ES-I3 (cell line): ENCODE data around the gene GSTM2.
"Not testable (repeated sequence)": the region's sequence is repeated elsewhere in the genome, so short reads cannot be mapped to it uniquely, and the experiment has no call there.

ENCODE experiments used
- H3K36me3 ChIP-seq: 2 replicates; pipeline ENCODE4 v1.6.1; 2013; ENCODE audit warnings: mild to moderate bottlenecking, low read length, control low read depth, moderate library complexity; ENCODE audit not compliant: insufficient read depth
- H3K4me1 ChIP-seq: 2 replicates; pipeline ENCODE4 v1.6.1; 2013; ENCODE audit warnings: mild to moderate bottlenecking, control low read depth, low read length; ENCODE audit not compliant: insufficient read depth
- H3K9ac ChIP-seq: 2 replicates; pipeline ENCODE4 v1.6.1; 2013; ENCODE audit warnings: low read depth, mild to moderate bottlenecking, low read length, moderate library complexity
- H3K9me3 ChIP-seq: 2 replicates; pipeline ENCODE4 v1.6.1; 2013; ENCODE audit warnings: mild to moderate bottlenecking, low read length, moderate library complexity; ENCODE audit not compliant: control insufficient read depth, insufficient read depth

The GSTM2 gene

DNA sequence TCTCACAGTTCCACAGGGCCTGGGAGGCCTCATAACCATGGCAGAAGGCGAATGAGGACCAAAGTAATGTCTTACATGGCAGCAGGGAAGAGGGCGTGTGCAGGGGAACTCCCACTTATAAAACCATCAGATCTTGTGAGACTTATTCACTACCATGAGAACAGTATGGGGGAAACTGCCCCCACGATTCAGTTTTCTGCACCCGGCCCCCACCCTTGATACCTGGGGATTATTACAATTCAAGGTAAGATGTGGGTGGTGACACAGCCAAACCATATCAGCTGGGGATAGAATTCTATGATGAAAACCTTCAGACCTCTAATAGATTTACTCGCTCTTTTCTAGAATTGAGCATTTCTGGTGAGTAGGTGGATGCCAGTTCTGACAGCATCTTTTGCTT lies 26.5 kb downstream of the GSTM2 start:
- not testable (repeated sequence) for H3K9me3 ChIP-seq, H3K4me1 ChIP-seq, H3K36me3 ChIP-seq, H3K9ac ChIP-seq

GRCh38 chr1:109695138-109695537 lies 27.3 kb downstream of the GSTM2 start:
- not testable (repeated sequence) for H3K4me1 ChIP-seq, H3K9ac ChIP-seq, H3K9me3 ChIP-seq

GRCh38 chr1:109697066-109697465 lies 29.2 kb downstream of the GSTM2 start:
- Histone ChIP-seq H3K9ac (no peak overlapping the region), H3K36me3 (no peaks in the 10 kb centered on the region)

More at GRCh38 chr1:109695138-109695537, 27.3 kb downstream of the GSTM2 start:
- not testable (repeated sequence) for H3K36me3 ChIP-seq

DNA sequence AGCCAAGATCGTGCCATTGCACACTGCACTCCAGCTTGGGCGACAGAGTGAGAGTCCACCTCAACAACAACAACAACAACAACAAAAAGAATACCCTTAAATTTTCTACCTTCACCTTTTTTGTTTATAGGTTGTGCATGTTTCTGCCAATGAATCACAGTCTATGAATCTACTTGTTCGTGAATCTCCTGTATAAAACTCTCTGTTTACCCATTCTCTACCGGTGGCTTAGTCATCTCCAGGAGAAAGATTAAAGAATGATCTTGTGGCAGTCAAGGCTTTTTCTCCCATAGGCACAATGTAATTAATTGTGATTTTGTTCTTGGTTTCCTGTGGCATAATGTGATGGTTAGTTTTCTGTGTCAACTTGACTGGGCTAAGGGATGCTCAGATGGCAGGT lies 30.0 kb downstream of the GSTM2 start:
- not testable (repeated sequence) for H3K4me1 ChIP-seq, H3K9ac ChIP-seq, H3K9me3 ChIP-seq, H3K36me3 ChIP-seq

More at GRCh38 chr1:109697066-109697465, 29.2 kb downstream of the GSTM2 start:
- Histone ChIP-seq H3K9me3 (no peaks in the 10 kb centered on the region), H3K4me1 (no peaks in the 10 kb centered on the region)

- H3K9me3 ChIP-seq, H3K9ac ChIP-seq, H3K4me1 ChIP-seq, H3K36me3 ChIP-seq: not testable (repeated sequence)
Observed at GRCh38 chr1:109702940-109703339, 35.1 kb downstream of the GSTM2 start.

DNA sequence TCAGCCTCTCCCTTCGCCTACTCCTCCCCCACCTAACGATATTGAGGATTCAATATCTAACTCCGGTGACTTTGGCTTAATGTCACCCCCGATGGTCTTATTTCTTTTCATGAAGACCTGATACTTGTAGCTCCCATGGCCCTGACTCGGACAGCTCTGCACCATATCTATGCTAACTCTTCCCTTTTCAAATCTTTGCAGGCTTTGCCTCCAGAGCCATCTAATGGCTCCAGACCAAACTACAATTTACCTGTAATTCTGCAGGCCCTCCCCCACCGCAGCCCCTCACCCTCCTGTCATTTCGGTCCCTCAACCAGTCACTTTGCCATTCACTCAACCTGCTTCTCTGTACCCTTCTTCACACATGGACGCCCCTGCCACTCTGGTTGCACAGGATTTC lies 36.3 kb downstream of the GSTM2 start:
- Histone ChIP-seq H3K9me3 (peaks cover 2% of the 10 kb centered on the region; the same call in 1 of the 2 replicates), H3K9ac (no peak overlapping the region), H3K36me3 (no peaks in the 10 kb centered on the region), H3K4me1 (no peaks in the 10 kb centered on the region)

GRCh38 chr1:109705411-109705810 lies 37.6 kb downstream of the GSTM2 start:
- peaks cover 2% of the 10 kb centered on the region; the same call in 1 of the 2 replicates for H3K9me3 ChIP-seq
- no peak overlapping the region for H3K9ac ChIP-seq
- no peaks in the 10 kb centered on the region for H3K36me3 ChIP-seq
- no peaks in the 10 kb centered on the region for H3K4me1 ChIP-seq

DNA sequence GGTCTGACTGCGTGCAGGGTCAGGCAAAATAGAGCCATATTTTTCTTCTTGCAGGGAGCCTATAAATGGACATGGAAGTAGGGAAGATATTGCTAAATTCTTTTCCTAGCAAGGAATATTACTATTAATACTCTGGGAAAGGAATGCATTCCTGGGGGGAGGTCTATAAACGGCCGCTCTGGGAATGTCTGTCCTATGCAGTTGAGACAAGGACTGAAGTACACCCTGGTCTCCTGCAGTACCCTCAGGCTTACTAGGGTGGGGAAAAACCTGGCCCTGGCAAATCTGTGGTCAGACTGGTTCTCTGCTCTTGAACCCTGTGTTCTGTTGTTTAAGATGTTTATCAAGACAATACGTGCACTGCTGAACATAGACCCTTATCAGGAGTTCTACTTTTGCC lies 41.1 kb downstream of the GSTM2 start:
- not testable (repeated sequence) for H3K9me3 ChIP-seq, H3K36me3 ChIP-seq, H3K9ac ChIP-seq, H3K4me1 ChIP-seq

GRCh38 chr1:109709822-109710221 lies 42.0 kb downstream of the GSTM2 start:
- not testable (repeated sequence) for H3K9me3 ChIP-seq, H3K4me1 ChIP-seq, H3K36me3 ChIP-seq, H3K9ac ChIP-seq

DNA sequence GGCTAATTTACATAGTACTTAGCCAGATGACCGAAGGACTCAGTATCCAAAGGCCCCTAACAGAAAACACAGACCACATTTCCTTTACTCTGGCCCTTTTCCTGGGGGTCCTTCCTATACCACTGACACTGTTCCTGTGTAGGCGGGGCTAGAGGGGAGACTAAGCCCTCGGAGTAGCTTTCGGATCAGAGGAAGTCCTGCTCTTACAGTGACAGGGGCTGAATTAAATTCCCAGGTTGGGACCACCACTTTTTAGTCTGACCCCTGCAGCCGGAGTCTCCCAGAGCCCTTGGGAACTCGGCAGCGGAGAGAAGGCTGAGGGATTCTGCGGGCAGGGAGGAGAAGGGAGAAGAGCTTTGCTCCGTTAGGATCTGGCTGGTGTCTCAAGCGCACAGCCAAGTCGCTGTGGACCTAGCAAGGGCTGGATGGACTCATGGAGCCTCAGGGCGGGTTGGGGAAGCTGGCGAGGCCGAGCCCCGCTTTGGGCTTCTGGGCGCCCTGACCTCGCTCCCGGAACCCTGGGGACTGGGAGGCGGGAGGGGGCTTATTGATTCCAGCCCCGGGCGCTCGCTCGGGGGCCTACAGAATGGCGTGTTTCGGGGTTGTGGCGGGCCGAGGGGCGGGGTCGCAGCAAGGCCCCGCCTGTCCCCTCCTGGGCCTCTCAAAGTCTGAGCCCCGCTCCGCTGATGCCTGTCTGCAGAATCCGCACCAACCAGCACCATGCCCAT lies 43.9 kb downstream of the GSTM2 start, which contains the start of gene GSTM5:
TSS of gene GSTM5 (plus strand) at position 659 of the 728 bp plus-strand sequence. CDS start at position 721, 62 bp downstream.
- not testable (repeated sequence) for H3K4me1 ChIP-seq, H3K9me3 ChIP-seq, H3K9ac ChIP-seq

DNA sequence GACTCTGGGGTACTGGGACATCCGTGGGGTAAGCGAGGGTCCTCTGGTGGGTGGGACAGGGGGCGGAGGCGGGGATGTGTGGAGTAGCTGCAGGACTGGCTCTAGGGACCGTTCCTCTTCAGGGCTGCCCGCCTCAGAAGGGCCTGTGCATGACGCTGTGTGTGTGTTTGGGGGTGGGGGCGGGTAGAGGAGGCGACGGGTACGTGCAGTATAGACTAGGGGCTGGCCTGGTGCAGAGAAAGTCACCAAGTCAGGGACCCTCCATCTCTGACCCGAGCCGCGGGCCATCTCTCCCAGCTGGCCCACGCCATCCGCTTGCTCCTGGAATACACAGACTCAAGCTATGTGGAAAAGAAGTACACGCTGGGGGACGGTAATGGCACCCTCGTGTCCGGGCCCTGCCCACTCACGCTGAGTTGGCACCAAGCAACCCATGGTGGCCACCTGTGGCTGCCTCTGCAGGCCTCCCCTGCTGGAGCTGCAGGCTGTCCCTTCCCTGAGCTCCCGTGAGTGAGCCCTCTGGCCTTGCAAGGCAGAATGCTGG lies 44.5 kb downstream of the GSTM2 start:
- H3K36me3 ChIP-seq, result no peaks in the 10 kb centered on the region
- H3K9me3 ChIP-seq, result peaks cover 2% of the 10 kb centered on the region; the same call in 1 of the 2 replicates
- no peak overlapping the region for H3K9ac ChIP-seq
- no peaks in the 10 kb centered on the region for H3K4me1 ChIP-seq

More for the DNA sequence above, 43.9 kb downstream of the GSTM2 start, which contains the start of gene GSTM5:
- not testable (repeated sequence) for H3K36me3 ChIP-seq

GRCh38 chr1:109713636-109714035 lies 45.8 kb downstream of the GSTM2 start:
- no peaks in the 10 kb centered on the region for H3K4me1 ChIP-seq
- no peaks in the 10 kb centered on the region for H3K36me3 ChIP-seq
- no peak overlapping the region for H3K9ac ChIP-seq
- no peaks in the 10 kb centered on the region for H3K9me3 ChIP-seq

- Histone ChIP-seq H3K9ac (no peak overlapping the region), H3K9me3 (no peaks in the 10 kb centered on the region), H3K36me3 (no peaks in the 10 kb centered on the region), H3K4me1 (no peaks in the 10 kb centered on the region)
Observed at GRCh38 chr1:109714661-109715372, 47.0 kb downstream of the GSTM2 start.

DNA sequence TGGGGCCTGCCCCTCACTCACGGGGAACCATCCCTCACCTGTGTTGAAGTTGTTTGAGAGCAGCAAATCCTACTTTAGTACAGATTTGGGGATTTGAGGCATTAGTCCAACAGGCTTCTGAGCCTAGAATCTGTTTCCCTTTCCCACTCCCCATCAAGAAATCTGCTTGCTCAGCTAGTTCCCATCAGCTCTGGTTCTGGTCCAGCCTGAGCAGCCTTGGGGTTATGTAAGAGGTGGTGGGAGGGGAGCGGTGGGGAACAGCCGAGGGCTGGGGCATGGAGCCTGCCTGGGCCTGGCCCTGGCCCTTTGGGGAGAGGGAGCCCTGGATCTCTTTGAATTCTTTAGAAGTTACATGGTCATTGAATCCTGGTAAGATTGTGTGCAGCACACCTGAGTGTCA lies 48.3 kb downstream of the GSTM2 start:
- no peaks in the 10 kb centered on the region for H3K4me1 ChIP-seq
- no peaks in the 10 kb centered on the region for H3K36me3 ChIP-seq
- no peak overlapping the region for H3K9ac ChIP-seq
- H3K9me3 ChIP-seq, result no peaks in the 10 kb centered on the region

GRCh38 chr1:109716570-109717090 lies 48.8 kb downstream of the GSTM2 start:
- H3K9ac ChIP-seq, result no peak overlapping the region
- H3K36me3 ChIP-seq, result no peaks in the 10 kb centered on the region
- no peaks in the 10 kb centered on the region for H3K9me3 ChIP-seq
- no peaks in the 10 kb centered on the region for H3K4me1 ChIP-seq
